GM06990 (cell line): Measurements from ENCODE around the gene BCL2L15.

Experiments
- DNase-seq: peaks from one replicate; pipeline ENCODE4 v3.0.0-alpha.2; 2011; ENCODE audit not compliant: insufficient read length; ENCODE audit errors: extremely low read depth
- H3K27me3 ChIP-seq: replicated peaks from 2 replicates; pipeline ENCODE4 v1.6.0; 2011; ENCODE audit warnings: low read length; ENCODE audit not compliant: control insufficient read depth, insufficient read depth
- H3K36me3 ChIP-seq: 2 replicates; pipeline ENCODE4 v1.5.1; 2011; ENCODE audit warnings: low read length; ENCODE audit not compliant: control insufficient read depth, insufficient read depth
- H3K4me3 ChIP-seq: replicated peaks from 2 replicates; pipeline ENCODE4 v1.5.1; 2011; ENCODE audit warnings: low read depth, mild to moderate bottlenecking, control low read depth, low read length
- CTCF ChIP-seq: IDR thresholded peaks from 2 replicates; pipeline ENCODE4 v1.5.1; 2011; ENCODE audit warnings: low read length, control low read depth, mild to moderate bottlenecking, inconsistent platforms; ENCODE audit not compliant: insufficient read depth, poor library complexity, severe bottlenecking

The BCL2L15 gene

GRCh38 chr1:113898241-113898814 is 10.9 kb upstream of the BCL2L15 start:
- peaks cover 26% of the 10 kb centered on the region for H3K36me3 ChIP-seq
- no peak for DNase-seq
- no peak for TF ChIP-seq CTCF
- no peaks in the 10 kb centered on the region for H3K27me3 ChIP-seq
- no peak overlapping the region for H3K4me3 ChIP-seq

- Histone ChIP-seq H3K36me3 (peaks cover 21% of the 10 kb centered on the region), H3K4me3 (no peak overlapping the region), H3K27me3 (no peaks in the 10 kb centered on the region)
- TF ChIP-seq CTCF = no peak
- no peak for DNase-seq
These were observed 8.6 kb upstream of the BCL2L15 start for GRCh38 chr1:113895961-113896360.

- Histone ChIP-seq H3K27me3 (no peaks in the 10 kb centered on the region), H3K36me3 (peaks cover 18% of the 10 kb centered on the region), H3K4me3 (no peak overlapping the region)
- DNase-seq = no peak
- TF ChIP-seq CTCF = no peak
These were observed 7.7 kb upstream of the BCL2L15 start for GRCh38 chr1:113895098-113895497.

- Histone ChIP-seq H3K4me3 (no peak overlapping the region), H3K36me3 (peaks cover 9% of the 10 kb centered on the region), H3K27me3 (no peaks in the 10 kb centered on the region)
- no peak for TF ChIP-seq CTCF
- DNase-seq = no peak
These were observed 5.9 kb upstream of the BCL2L15 start for GRCh38 chr1:113893267-113893666.

GRCh38 chr1:113891631-113892220 is 4.3 kb upstream of the BCL2L15 start:
- no peak overlapping the region for H3K4me3 ChIP-seq
- no peak for DNase-seq
- TF ChIP-seq CTCF = no peak
- peaks cover 4% of the 10 kb centered on the region for H3K36me3 ChIP-seq
- H3K27me3 ChIP-seq = no peaks in the 10 kb centered on the region
